HepG2 (cell line): Measurements from ENCODE around the gene PRKCG. TPM values are rescaled to one million over a fixed set of nuclear protein-coding genes. Genes with fewer than 3 reads are reported as not detected.
A peak's percentile ranks its signal among the peaks of the same experiment; 100 is the strongest.

ENCODE experiments used
- ATAC-seq: fragments of 200-7000 bp; cut with Tn5 transposase; 3 replicates; pipeline ENCODE4 v1.9.1; 2020; ENCODE audit warnings: mild to moderate bottlenecking, moderate library complexity
- BruUV-seq: library from RNA; stranded (reverse); fragments of 400-500 nt; replicated peaks from 2 replicates; lab custom pipeline; 2021; lab: Mats Ljungman, UMichigan
- CTCF ChIA-PET: fragments of 300-600 bp; formaldehyde crosslinking; extraction: SDS; loops from one replicate; lab custom pipeline; 2021; ENCODE audit warnings: low total read pairs, inconsistent platforms, low intra/inter-chr PET ratio; lab: Yijun Ruan, JAX
- POLR2A ChIA-PET: fragments of 350-600 bp; sonication (Branson Sonifier 250); formaldehyde crosslinking; loops from one replicate; lab custom pipeline; 2020; ENCODE audit warnings: antibody characterized with exemption, inconsistent platforms; lab: Yijun Ruan, JAX
- DNase-seq: peaks from one replicate; pipeline ENCODE4 v3.0.0-alpha.2; 2015; ENCODE audit warnings: low spot score
- FAIRE-seq: peaks from 3 replicates; lab custom pipeline; 2011; peaks lifted over from hg19 to GRCh38; lab: Jason Lieb, UNC
- H2AFZ ChIP-seq: one replicate; pipeline ENCODE4 v1.6.1; 2011; ENCODE audit warnings: low read length, inconsistent platforms
- H3K27ac ChIP-seq: fragments of 300-600 bp; 3 replicates; pipeline ENCODE4 v1.8.0; 2011; ENCODE audit warnings: mixed run types, mild to moderate bottlenecking, mixed read lengths, low read length, inconsistent platforms; ENCODE audit not compliant: insufficient read depth; ENCODE audit errors: extremely low read length
- H3K27me3 ChIP-seq, 2 experiments: fragments of 200-600 bp in 1 of 2; 2 replicates in 1 of 2; 3 replicates in 1 of 2; pipeline versions ENCODE4 v1.6.0 to v1.8.0; 2011; ENCODE audit warnings: low read length in 2 of 2, mild to moderate bottlenecking in 2 of 2, moderate library complexity in 2 of 2, inconsistent platforms in 1 of 2; ENCODE audit not compliant: insufficient read depth in 2 of 2, control insufficient read depth in 1 of 2
- H3K36me3 ChIP-seq, 2 experiments: fragments of 200-600 bp in 1 of 2; replicated peaks in 1 of 2; 2 replicates in 1 of 2; 3 replicates in 1 of 2; pipeline versions ENCODE4 v1.5.1 to v1.8.0; 2011; ENCODE audit warnings: low read length in 2 of 2, inconsistent platforms in 1 of 2; ENCODE audit not compliant: insufficient read depth in 2 of 2, control insufficient read depth in 1 of 2
- H3K4me1 ChIP-seq: 2 replicates; pipeline ENCODE4 v1.5.1; 2012; ENCODE audit warnings: low read length, inconsistent platforms; ENCODE audit not compliant: insufficient read depth
- H3K4me2 ChIP-seq: 2 replicates; pipeline ENCODE4 v1.6.0; 2011; ENCODE audit warnings: low read depth, low read length, inconsistent platforms
- H3K4me3 ChIP-seq, 3 experiments: fragments of 200-600 bp in 1 of 3; sonication (generic), shearing (Covaris generic) in 1 of 3; replicated peaks in 1 of 3; 2 replicates each; pipeline ENCODE4 v1.5.1; 2011 to 2016; ENCODE audit warnings: low read length in 3 of 3, inconsistent platforms in 2 of 3, low read depth in 2 of 3, mild to moderate bottlenecking in 2 of 3, control low read depth in 1 of 3, mixed read lengths in 1 of 3; ENCODE audit not compliant: insufficient read depth in 1 of 3
- H3K79me2 ChIP-seq: one replicate; pipeline ENCODE4 v1.6.1; 2011; ENCODE audit warnings: low read length, inconsistent platforms; ENCODE audit not compliant: insufficient read depth
- H3K9ac ChIP-seq: 2 replicates; pipeline ENCODE4 v1.6.0; 2011; ENCODE audit warnings: mild to moderate bottlenecking, low read depth, low read length, inconsistent platforms; ENCODE audit not compliant: insufficient read depth
- H3K9me3 ChIP-seq: 2 replicates; pipeline ENCODE4 v1.5.1; 2012; ENCODE audit warnings: mild to moderate bottlenecking, low read length
- H4K20me1 ChIP-seq: 2 replicates; pipeline ENCODE4 v1.6.0; 2011; ENCODE audit warnings: inconsistent platforms, mild to moderate bottlenecking, low read length, moderate library complexity; ENCODE audit not compliant: insufficient read depth
- MIER3 ChIP-seq: IDR thresholded peaks from 2 replicates; pipeline ENCODE4 v1.6.1; 2016; ENCODE audit warnings: missing compliant biosample characterization, borderline replicate concordance
- SOX13 ChIP-seq, 3 experiments: fragments of 450-650 bp in 1 of 3; sonication (generic) in 1 of 3; formaldehyde crosslinking in 1 of 3; IDR thresholded peaks in 2 of 3; conservative IDR thresholded peaks in 1 of 3; 2 replicates each; pipeline versions ENCODE4 v1.5.0 to v1.6.1; 2016 to 2020; ENCODE audit warnings: antibody characterized with exemption in 1 of 3, mild to moderate bottlenecking in 1 of 3, missing compliant biosample characterization in 1 of 3, missing genetic modification reagents in 1 of 3, moderate library complexity in 1 of 3
- YY1 ChIP-seq: IDR thresholded peaks from 2 replicates; pipeline ENCODE4 v1.6.1; 2011; ENCODE audit warnings: low read length, low read depth, moderate library complexity, mild to moderate bottlenecking; ENCODE audit not compliant: insufficient read depth, insufficient replicate concordance
- ZNF160 ChIP-seq: sonication (generic); formaldehyde crosslinking; IDR thresholded peaks from 2 replicates; pipeline ENCODE4 v1.8.0; 2022; ENCODE audit warnings: mild to moderate bottlenecking, inconsistent platforms, missing genetic modification reagents
- ZNF747 ChIP-seq: sonication (generic); formaldehyde crosslinking; IDR thresholded peaks from 2 replicates; pipeline ENCODE4 v1.8.1; 2023; ENCODE audit warnings: missing genetic modification reagents, mild to moderate bottlenecking, borderline replicate concordance
- ZNF788 ChIP-seq: sonication (generic); formaldehyde crosslinking; IDR thresholded peaks from 2 replicates; pipeline ENCODE4 v1.5.0; 2020; ENCODE audit warnings: mild to moderate bottlenecking, missing genetic modification reagents, borderline replicate concordance
- WGBS: methylation state at CpG from one replicate; pipeline ENCODE4 v1.1.6; 2017; ENCODE audit warnings: low lambda C conversion rate; 5-methylcytosine and 5-hydroxymethylcytosine counted together
- in situ Hi-C: cut with HindIII; loops from 2 replicates; pipeline ENCODE4 v1.10.0; 2017; ENCODE audit warnings: low pct_unique_long_range_greater_than_20kb; ENCODE audit not compliant: extremely low pct_ligation_motif_present
- intact Hi-C: fragments of 100-400 bp; cut with micrococcal nuclease; formaldehyde crosslinking; loops from one replicate; pipeline ENCODE4 v1.10.0; 2022; ENCODE audit not compliant: unreplicated experiment
- polyA plus RNA-seq, 8 experiments: library from polyadenylated mRNA; depleted of rRNA in 3 of 8; stranded (reverse) in 7 of 8; unstranded in 1 of 8; fragments of >200 nt; fragmentation: Illumina TruSeq in 4 of 8; extraction: Trizol in 4 of 8; gene quantifications; 2 replicates each; pipeline versions ENCODE4 v1.2.1 to v1.2.3, GENCODE V29; 2011 to 2016; ENCODE audit warnings: low read depth in 4 of 8, missing spikeins in 1 of 8, mixed read lengths in 1 of 8; ENCODE audit not compliant: insufficient read depth in 1 of 8
- total RNA-seq, 5 experiments: library from RNA; depleted of rRNA; stranded (reverse); fragments of >200 nt; fragmentation: Illumina TruSeq; extraction: Trizol; gene quantifications; 2 replicates each; pipeline ENCODE4 v1.2.3, GENCODE V29; 2016; ENCODE audit warnings: low read depth in 1 of 5
- TF ChIP-seq, protein P1 (sequence below): IDR thresholded peaks from 2 replicates; pipeline ENCODE4 v1.6.1; 2016; ENCODE audit warnings: missing genetic modification reagents, missing compliant biosample characterization
- TF ChIP-seq, protein P2 (sequence below): sonication (generic); formaldehyde crosslinking; IDR thresholded peaks from 2 replicates; pipeline ENCODE4 v1.5.0; 2020; ENCODE audit warnings: mild to moderate bottlenecking, missing genetic modification reagents, moderate library complexity
- TF ChIP-seq, protein P3 (sequence below): sonication (generic); IDR thresholded peaks from 2 replicates; pipeline ENCODE4 v1.6.1; 2016; ENCODE audit warnings: low read depth, borderline replicate concordance
- TF ChIP-seq, protein P4 (sequence below): sonication (generic); formaldehyde crosslinking; IDR thresholded peaks from 2 replicates; pipeline ENCODE4 v1.5.0; 2020; ENCODE audit warnings: missing genetic modification reagents, mild to moderate bottlenecking, borderline replicate concordance

The PRKCG gene
- total and polyA plus RNA-seq, 2 of the 13 experiments (the other 11 are each of a cell fraction or from before 2014, with no cell fraction given) = 0.02 to 0.03 TPM

DNA sequence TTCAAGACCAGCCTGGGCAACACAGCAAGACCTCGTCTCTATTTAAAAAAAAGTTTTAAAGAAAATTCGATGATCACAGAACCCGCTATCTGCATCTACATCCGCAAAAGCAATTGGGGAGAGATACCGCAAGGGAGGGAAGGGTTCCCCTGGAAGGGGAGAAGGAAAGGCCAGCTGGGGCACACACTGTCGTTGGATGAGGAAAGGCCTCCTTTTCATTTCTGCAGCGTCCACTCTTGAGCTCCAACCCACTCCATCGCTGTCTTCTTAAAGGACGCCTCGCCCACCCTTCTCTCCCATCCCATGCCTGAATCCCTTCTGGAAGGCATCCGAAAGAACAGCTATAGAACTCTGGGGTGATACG, 3.2 kb upstream of the PRKCG start:
- H4K20me1 ChIP-seq = peaks cover 4% of the 10 kb centered on the region
- peak overlapping the region; percentile 71 for H3K9ac ChIP-seq
- no peak overlapping the region for H3K27ac ChIP-seq
- H3K4me3 ChIP-seq = peak overlapping the region; percentile 64 to 84 (median 68)
- BruUV-seq = no TSS peak
- in situ Hi-C loops (no loop called here), intact Hi-C loops (loop anchor here (1.0 kb wide), 1 partner anchor 9 kb away; no protein-coding TSS in a partner anchor)
- H3K4me1 ChIP-seq = peaks cover 30% of the 10 kb centered on the region
- 66% methylated on average over 12 of the region's 12 CpGs for whole genome bisulfite sequencing
- TF ChIP-seq, protein P1, sequence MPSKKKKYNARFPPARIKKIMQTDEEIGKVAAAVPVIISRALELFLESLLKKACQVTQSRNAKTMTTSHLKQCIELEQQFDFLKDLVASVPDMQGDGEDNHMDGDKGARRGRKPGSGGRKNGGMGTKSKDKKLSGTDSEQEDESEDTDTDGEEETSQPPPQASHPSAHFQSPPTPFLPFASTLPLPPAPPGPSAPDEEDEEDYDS (CRISPR knock-in tag) = no peak
- TF ChIP-seq, protein P2, sequence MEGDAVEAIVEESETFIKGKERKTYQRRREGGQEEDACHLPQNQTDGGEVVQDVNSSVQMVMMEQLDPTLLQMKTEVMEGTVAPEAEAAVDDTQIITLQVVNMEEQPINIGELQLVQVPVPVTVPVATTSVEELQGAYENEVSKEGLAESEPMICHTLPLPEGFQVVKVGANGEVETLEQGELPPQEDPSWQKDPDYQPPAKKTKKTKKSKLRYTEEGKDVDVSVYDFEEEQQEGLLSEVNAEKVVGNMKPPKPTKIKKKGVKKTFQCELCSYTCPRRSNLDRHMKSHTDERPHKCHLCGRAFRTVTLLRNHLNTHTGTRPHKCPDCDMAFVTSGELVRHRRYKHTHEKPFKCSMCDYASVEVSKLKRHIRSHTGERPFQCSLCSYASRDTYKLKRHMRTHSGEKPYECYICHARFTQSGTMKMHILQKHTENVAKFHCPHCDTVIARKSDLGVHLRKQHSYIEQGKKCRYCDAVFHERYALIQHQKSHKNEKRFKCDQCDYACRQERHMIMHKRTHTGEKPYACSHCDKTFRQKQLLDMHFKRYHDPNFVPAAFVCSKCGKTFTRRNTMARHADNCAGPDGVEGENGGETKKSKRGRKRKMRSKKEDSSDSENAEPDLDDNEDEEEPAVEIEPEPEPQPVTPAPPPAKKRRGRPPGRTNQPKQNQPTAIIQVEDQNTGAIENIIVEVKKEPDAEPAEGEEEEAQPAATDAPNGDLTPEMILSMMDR (CRISPR knock-in tag) = no peak
- TF ChIP-seq, protein P3, sequence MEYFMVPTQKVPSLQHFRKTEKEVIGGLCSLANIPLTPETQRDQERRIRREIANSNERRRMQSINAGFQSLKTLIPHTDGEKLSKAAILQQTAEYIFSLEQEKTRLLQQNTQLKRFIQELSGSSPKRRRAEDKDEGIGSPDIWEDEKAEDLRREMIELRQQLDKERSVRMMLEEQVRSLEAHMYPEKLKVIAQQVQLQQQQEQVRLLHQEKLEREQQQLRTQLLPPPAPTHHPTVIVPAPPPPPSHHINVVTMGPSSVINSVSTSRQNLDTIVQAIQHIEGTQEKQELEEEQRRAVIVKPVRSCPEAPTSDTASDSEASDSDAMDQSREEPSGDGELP = no peak
- TF ChIP-seq ZNF160 (CRISPR knock-in tag) (no peak), ZNF788 (CRISPR knock-in tag) (0 out of 2 replicates have a peak, but pooled peaks have one; percentile 5), YY1 (no peak), SOX13 (IDR thresholded peaks at IDR 0.05) (no peak), SOX13 (CRISPR knock-in tag; conservative IDR thresholded peaks at IDR 0.05 in 1 of 2, IDR thresholded peaks at IDR 0.05 in 1 of 2) (0 out of 4 replicates have a peak, but pooled peaks of 1 of the 2 experiments have one; percentile 46), MIER3 (CRISPR knock-in tag) (no peak), ZNF747 (CRISPR knock-in tag) (no peak)
- TF ChIP-seq, protein P4, sequence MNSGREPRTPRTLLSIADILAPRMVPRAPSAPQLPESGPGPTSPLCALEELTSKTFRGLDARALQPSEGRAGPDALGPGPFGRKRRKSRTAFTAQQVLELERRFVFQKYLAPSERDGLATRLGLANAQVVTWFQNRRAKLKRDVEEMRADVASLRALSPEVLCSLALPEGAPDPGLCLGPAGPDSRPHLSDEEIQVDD (CRISPR knock-in tag) = no peak
- no peaks in the 10 kb centered on the region for H3K9me3 ChIP-seq
- FAIRE-seq (no peak), DNase-seq (no peak), ATAC-seq (peak; percentile 11)
- POLR2A ChIA-PET = interaction anchor here (1.0 to 4.3 kb wide), 4 partner anchors 8 to 86 kb away, joined by 4 to 102 read pairs (median 7); partner anchors contain the start of gene MYADM
- peak overlapping the region; percentile 67 for H2AFZ ChIP-seq
- peak overlapping the region; percentile 99 for H3K4me2 ChIP-seq
- H3K36me3 ChIP-seq = peaks cover 5 to 15% of the 10 kb centered on the region in 2 experiments; a peak in 3 of 5 replicates
- peaks cover 0 to 21% of the 10 kb centered on the region in 2 experiments; a peak in 3 of 5 replicates for H3K27me3 ChIP-seq
- CTCF ChIA-PET = interaction anchor here (1.5 kb wide), 1 partner anchor 37 kb away, joined by 3 read pairs; no protein-coding TSS in a partner anchor
- H3K79me2 ChIP-seq = no peaks in the 10 kb centered on the region
